PFSK-1 (cell line): ENCODE measurements around the gene PBX3.

Source experiments
- FOXP2 ChIP-seq: optimal IDR thresholded peaks from 2 replicates; pipeline ENCODE3; 2011; ENCODE audit warnings: borderline replicate concordance, control low read depth, inconsistent platforms; ENCODE audit not compliant: insufficient read depth; ENCODE audit errors: extremely low read length, extremely low read depth
- POLR2AphosphoS5 ChIP-seq: IDR thresholded peaks from 2 replicates; pipeline ENCODE4 v1.6.1; 2012; ENCODE audit warnings: low read depth, mild to moderate bottlenecking, control low read depth, low read length, moderate library complexity
- SIN3A ChIP-seq: IDR thresholded peaks from 2 replicates; pipeline ENCODE4 v1.6.1; 2012; ENCODE audit warnings: mild to moderate bottlenecking, low read length, moderate library complexity, borderline replicate concordance; ENCODE audit not compliant: insufficient read depth
- TAF1 ChIP-seq: IDR thresholded peaks from 2 replicates; pipeline ENCODE4 v1.6.1; 2012; ENCODE audit warnings: low read length, control low read depth, borderline replicate concordance; ENCODE audit not compliant: insufficient read depth
- TF ChIP-seq, protein P1 (sequence below), 2 experiments: IDR thresholded peaks; 2 replicates each; pipeline versions ENCODE4 v1.6.1 to v1.8.0; 2011 to 2012; ENCODE audit warnings: low read depth in 2 of 2, low read length in 2 of 2, control low read depth in 1 of 2, inconsistent platforms in 1 of 2, mild to moderate bottlenecking in 1 of 2, moderate library complexity in 1 of 2; ENCODE audit not compliant: insufficient read depth in 1 of 2

PBX3 gene

DNA sequence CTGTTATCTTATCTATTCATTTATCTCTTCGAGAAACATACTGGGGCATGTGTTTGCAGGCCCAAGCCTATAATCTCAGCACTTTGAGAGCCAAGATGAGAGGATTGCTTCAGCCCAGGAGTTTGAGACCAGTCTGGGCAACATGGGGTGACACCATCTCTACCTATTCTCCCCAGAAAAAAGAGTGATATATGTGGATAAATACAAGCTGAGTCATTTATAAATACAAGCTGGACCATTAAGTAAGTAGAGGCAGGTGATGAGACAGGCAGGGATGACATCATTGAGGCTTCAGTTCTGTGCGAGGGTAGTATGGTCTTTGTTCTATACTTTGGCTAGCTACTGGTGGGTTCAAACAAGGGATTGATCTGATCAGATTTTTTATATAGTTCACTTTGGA is 25.6 kb downstream of the PBX3 start:
- TF ChIP-seq SIN3A (no peak), POLR2AphosphoS5 (no peak), TAF1 (no peak), FOXP2 (no peak)
- TF ChIP-seq, protein P1, sequence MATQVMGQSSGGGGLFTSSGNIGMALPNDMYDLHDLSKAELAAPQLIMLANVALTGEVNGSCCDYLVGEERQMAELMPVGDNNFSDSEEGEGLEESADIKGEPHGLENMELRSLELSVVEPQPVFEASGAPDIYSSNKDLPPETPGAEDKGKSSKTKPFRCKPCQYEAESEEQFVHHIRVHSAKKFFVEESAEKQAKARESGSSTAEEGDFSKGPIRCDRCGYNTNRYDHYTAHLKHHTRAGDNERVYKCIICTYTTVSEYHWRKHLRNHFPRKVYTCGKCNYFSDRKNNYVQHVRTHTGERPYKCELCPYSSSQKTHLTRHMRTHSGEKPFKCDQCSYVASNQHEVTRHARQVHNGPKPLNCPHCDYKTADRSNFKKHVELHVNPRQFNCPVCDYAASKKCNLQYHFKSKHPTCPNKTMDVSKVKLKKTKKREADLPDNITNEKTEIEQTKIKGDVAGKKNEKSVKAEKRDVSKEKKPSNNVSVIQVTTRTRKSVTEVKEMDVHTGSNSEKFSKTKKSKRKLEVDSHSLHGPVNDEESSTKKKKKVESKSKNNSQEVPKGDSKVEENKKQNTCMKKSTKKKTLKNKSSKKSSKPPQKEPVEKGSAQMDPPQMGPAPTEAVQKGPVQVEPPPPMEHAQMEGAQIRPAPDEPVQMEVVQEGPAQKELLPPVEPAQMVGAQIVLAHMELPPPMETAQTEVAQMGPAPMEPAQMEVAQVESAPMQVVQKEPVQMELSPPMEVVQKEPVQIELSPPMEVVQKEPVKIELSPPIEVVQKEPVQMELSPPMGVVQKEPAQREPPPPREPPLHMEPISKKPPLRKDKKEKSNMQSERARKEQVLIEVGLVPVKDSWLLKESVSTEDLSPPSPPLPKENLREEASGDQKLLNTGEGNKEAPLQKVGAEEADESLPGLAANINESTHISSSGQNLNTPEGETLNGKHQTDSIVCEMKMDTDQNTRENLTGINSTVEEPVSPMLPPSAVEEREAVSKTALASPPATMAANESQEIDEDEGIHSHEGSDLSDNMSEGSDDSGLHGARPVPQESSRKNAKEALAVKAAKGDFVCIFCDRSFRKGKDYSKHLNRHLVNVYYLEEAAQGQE (IDR thresholded peaks at IDR 0.05; ENCODE audit: insufficient read depth in 1 of 2, low read depth in 2 of 2, low read length in 2 of 2), result no peak

DNA sequence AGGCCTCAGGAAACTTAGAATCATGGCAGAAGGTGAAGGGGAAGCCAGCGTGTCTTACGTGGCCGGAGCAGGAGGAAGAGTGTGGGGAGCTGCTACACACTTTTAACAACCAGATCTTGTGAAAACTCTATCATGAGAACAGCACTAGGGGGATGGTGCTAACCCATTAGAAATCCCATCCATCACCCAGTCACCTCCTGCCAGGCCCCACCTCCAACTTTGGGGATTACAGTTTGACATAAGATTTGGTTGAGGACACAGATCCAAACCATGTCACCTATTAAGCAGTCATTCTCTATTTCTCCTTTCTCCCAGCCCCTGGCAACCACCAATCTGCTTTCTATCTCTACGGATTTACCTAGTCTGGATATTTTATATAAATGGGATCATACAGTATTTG is 26.9 kb downstream of the PBX3 start:
- TF ChIP-seq, protein P1 (IDR thresholded peaks at IDR 0.05; ENCODE audit: insufficient read depth in 1 of 2, low read depth in 2 of 2, low read length in 2 of 2), result no peak
- TF ChIP-seq POLR2AphosphoS5, result no peak
- TF ChIP-seq TAF1, result no peak
- no peak for TF ChIP-seq FOXP2
- TF ChIP-seq SIN3A, result no peak

DNA sequence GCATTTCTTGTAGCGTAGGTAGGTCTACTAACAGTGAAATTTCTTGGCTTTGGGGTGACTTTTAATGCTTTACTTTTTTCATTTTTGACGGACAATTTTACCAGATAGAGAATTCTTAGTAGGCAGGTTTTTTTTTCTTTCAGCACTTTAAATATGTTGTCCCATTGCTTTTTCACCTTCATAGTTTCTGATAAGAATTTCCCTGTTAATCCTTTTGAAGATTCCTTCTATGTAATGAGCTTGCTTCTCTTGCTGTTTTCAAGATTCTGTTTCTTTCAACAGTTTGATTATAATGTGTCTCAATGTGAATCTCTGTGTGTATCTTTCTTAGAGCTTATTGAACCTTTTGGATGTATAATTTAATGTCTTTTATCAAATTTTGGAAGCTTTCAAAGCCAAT is 35.5 kb downstream of the PBX3 start:
- TF ChIP-seq TAF1 (no peak), SIN3A (no peak), FOXP2 (no peak), POLR2AphosphoS5 (no peak)

DNA sequence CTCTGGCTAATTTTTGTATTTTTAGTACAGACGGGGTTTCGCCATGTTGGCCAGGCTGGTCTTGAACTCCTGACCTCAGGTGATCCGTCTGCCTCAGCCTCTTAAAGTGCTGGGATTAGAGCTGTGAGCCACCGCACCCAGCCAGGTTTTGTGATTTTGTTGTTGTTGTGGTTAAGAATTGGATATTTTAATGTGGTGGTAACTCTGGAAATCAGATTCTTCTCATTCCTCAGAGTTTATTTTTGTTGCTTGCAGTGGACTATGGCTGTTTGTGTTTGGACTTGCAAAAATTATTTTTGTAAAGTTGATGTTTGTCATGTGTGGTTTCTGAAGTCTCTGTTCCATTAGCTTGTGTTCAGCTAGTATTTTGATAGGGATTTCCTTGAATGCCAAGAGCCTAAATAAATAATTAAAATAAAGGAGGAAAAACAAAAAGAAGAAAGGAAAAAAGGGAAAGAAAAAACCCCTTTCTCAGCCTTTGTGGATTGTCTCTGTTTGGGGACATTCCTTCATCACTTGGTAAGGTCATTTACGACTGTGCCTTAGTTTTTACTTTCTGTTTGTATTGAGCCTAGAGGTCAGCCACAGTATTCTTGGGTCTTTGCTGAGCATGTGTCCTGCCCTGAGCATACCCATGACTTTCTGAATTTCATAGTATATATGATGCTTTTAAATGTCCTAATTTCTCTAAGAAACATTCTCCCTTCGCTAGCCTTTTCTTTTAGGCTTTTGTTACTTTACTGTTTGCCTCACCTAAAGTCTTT is 37.3 kb downstream of the PBX3 start:
- TF ChIP-seq SIN3A (no peak), POLR2AphosphoS5 (no peak), FOXP2 (no peak), TAF1 (no peak)
- TF ChIP-seq, protein P1 (IDR thresholded peaks at IDR 0.05; ENCODE audit: insufficient read depth in 1 of 2, low read depth in 2 of 2, low read length in 2 of 2), result no peak

DNA sequence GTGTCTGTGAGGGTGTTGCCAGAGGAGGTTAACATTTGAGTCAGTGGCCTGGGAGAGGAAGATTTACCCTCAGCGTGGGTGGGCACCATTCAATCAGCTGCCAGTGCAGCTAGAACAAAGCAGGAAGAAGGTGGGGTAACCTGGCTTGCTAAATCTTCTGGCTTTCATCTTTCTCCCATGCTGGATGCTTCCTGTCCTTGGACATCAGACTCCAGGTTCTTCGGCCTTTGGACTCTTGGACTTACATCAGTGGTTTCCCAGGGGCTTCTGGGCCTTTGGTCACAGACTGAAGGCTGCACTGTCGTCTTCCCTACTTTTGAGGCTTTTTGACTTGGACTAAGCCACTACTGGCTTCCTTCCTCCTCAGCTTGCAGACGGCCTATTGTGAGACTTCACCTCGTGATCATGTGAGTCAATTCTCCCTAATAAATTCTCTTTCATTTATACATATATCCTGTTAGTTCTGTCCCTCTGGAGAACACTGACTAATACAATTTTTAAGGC is 38.1 kb downstream of the PBX3 start:
- TF ChIP-seq FOXP2 (no peak), TAF1 (no peak)
- TF ChIP-seq, protein P1 (IDR thresholded peaks at IDR 0.05; ENCODE audit: insufficient read depth in 1 of 2, low read depth in 2 of 2, low read length in 2 of 2), result no peak
